ENCODE measurements around the gene C1QTNF5.

C1QTNF5 gene

GRCh38 chr11:119357074-119357473, 16.4 kb upstream of the C1QTNF5 start:
- no peak for TF ChIP-seq FOXA1 (IDR thresholded peaks at IDR 0.05)
- TF ChIP-seq SUZ12 (IDR thresholded peaks at IDR 0.05) = no peak
- no peak for TF ChIP-seq FOXM1 (IDR thresholded peaks at IDR 0.05; ENCODE audit: borderline replicate concordance)
- TF ChIP-seq ARNT (IDR thresholded peaks at IDR 0.05) = no peak
- no peak for TF ChIP-seq LEF1 (IDR thresholded peaks at IDR 0.05; ENCODE audit: borderline replicate concordance)
- TF ChIP-seq FOXK2 (IDR thresholded peaks at IDR 0.05) = no peak
- no peak for TF ChIP-seq HDGF (IDR thresholded peaks at IDR 0.05; ENCODE audit: borderline replicate concordance)
- no peak for TF ChIP-seq NFRKB (IDR thresholded peaks at IDR 0.05)
- no peak for TF ChIP-seq CTBP1 (IDR thresholded peaks at IDR 0.05; ENCODE audit: borderline replicate concordance)
- no peak for TF ChIP-seq ELF4 (IDR thresholded peaks at IDR 0.05)
- TF ChIP-seq PKNOX1 (IDR thresholded peaks at IDR 0.05) = no peak
- no peak for TF ChIP-seq ZNF384 (IDR thresholded peaks at IDR 0.05)
- CTCF ChIA-PET = interaction anchor here (0.6 kb wide), 1 partner anchor 142 kb away, joined by 3 read pairs; no protein-coding TSS in a partner anchor
- POLR2A ChIA-PET = no interaction called here
- no peak for DNase-seq (ENCODE audit: extremely low spot score)

GRCh38 chr11:119356349-119357031, 15.8 kb upstream of the C1QTNF5 start:
- no peak for DNase-seq (ENCODE audit: extremely low spot score)
- ChIA-PET CTCF (interaction anchor here (0.6 to 1.8 kb wide), 8 partner anchors 8 to 147 kb away, joined by 3 to 8 read pairs (median 4); no protein-coding TSS in a partner anchor), POLR2A (no interaction called here)
- TF ChIP-seq PKNOX1 (IDR thresholded peaks at IDR 0.05) (no peak), BHLHE40 (IDR thresholded peaks at IDR 0.05; ENCODE audit: borderline replicate concordance) (no peak), TARDBP (IDR thresholded peaks at IDR 0.05) (no peak), SUZ12 (IDR thresholded peaks at IDR 0.05) (no peak), ARNT (IDR thresholded peaks at IDR 0.05) (no peak), FOXK2 (IDR thresholded peaks at IDR 0.05) (no peak), HDGF (IDR thresholded peaks at IDR 0.05; ENCODE audit: borderline replicate concordance) (no peak), L3MBTL2 (conservative IDR thresholded peaks at IDR 0.05) (no peak), ZNF384 (IDR thresholded peaks at IDR 0.05) (no peak), CTBP1 (IDR thresholded peaks at IDR 0.05; ENCODE audit: borderline replicate concordance) (no peak), SP1 (IDR thresholded peaks at IDR 0.05) (no peak), NFRKB (IDR thresholded peaks at IDR 0.05) (no peak), FOXM1 (IDR thresholded peaks at IDR 0.05; ENCODE audit: borderline replicate concordance) (no peak)

GRCh38 chr11:119355091-119355843, 14.6 kb upstream of the C1QTNF5 start:
- CTCF ChIA-PET = interaction anchor here (0.6 to 1.8 kb wide), 4 partner anchors 9 to 121 kb away, joined by 3 to 8 read pairs (median 4); no protein-coding TSS in a partner anchor
- no peak for TF ChIP-seq TARDBP (IDR thresholded peaks at IDR 0.05)
- no peak for TF ChIP-seq L3MBTL2 (conservative IDR thresholded peaks at IDR 0.05)
- TF ChIP-seq SUZ12 (IDR thresholded peaks at IDR 0.05) = no peak
- no peak for TF ChIP-seq SP1 (IDR thresholded peaks at IDR 0.05)
- POLR2A ChIA-PET = no interaction called here
- DNase-seq (ENCODE audit: extremely low spot score) = no peak

- POLR2A ChIA-PET = no interaction called here
- CTCF ChIA-PET = interaction anchor here (1.5 to 1.7 kb wide), 2 partner anchors 13 to 15 kb away, joined by 5 read pairs; no protein-coding TSS in a partner anchor
- DNase-seq (ENCODE audit: extremely low spot score) = no peak
- TF ChIP-seq PKNOX1 (IDR thresholded peaks at IDR 0.05) = no peak
- TF ChIP-seq NFRKB (IDR thresholded peaks at IDR 0.05) = no peak
- TF ChIP-seq ARNT (IDR thresholded peaks at IDR 0.05) = no peak
- TF ChIP-seq FOXA1 (IDR thresholded peaks at IDR 0.05) = no peak
- no peak for TF ChIP-seq BHLHE40 (IDR thresholded peaks at IDR 0.05; ENCODE audit: borderline replicate concordance)
- no peak for TF ChIP-seq L3MBTL2 (conservative IDR thresholded peaks at IDR 0.05)
- TF ChIP-seq FOXK2 (IDR thresholded peaks at IDR 0.05) = no peak
- no peak for TF ChIP-seq ELF4 (IDR thresholded peaks at IDR 0.05)
- no peak for TF ChIP-seq SP1 (IDR thresholded peaks at IDR 0.05)
- no peak for TF ChIP-seq ZNF384 (IDR thresholded peaks at IDR 0.05)
- no peak for TF ChIP-seq CTBP1 (IDR thresholded peaks at IDR 0.05; ENCODE audit: borderline replicate concordance)
- TF ChIP-seq LEF1 (IDR thresholded peaks at IDR 0.05; ENCODE audit: borderline replicate concordance) = no peak
These were observed 12.2 kb upstream of the C1QTNF5 start for GRCh38 chr11:119352857-119353260.

GRCh38 chr11:119351232-119351631, 10.5 kb upstream of the C1QTNF5 start:
- POLR2A ChIA-PET = interaction anchor here (1.3 kb wide), 1 partner anchor 14 kb away, joined by 3 read pairs; no protein-coding TSS in a partner anchor
- TF ChIP-seq ARNT (IDR thresholded peaks at IDR 0.05) (no peak), ZNF384 (IDR thresholded peaks at IDR 0.05) (no peak), TARDBP (IDR thresholded peaks at IDR 0.05) (no peak), FOXA1 (IDR thresholded peaks at IDR 0.05) (no peak), LEF1 (IDR thresholded peaks at IDR 0.05; ENCODE audit: borderline replicate concordance) (no peak), BHLHE40 (IDR thresholded peaks at IDR 0.05; ENCODE audit: borderline replicate concordance) (no peak), CTBP1 (IDR thresholded peaks at IDR 0.05; ENCODE audit: borderline replicate concordance) (no peak), NFRKB (IDR thresholded peaks at IDR 0.05) (no peak), L3MBTL2 (conservative IDR thresholded peaks at IDR 0.05) (no peak), SP1 (IDR thresholded peaks at IDR 0.05) (no peak), SUZ12 (IDR thresholded peaks at IDR 0.05) (no peak), ELF4 (IDR thresholded peaks at IDR 0.05) (no peak), HDGF (IDR thresholded peaks at IDR 0.05; ENCODE audit: borderline replicate concordance) (no peak), PKNOX1 (IDR thresholded peaks at IDR 0.05) (no peak), FOXK2 (IDR thresholded peaks at IDR 0.05) (no peak), FOXM1 (IDR thresholded peaks at IDR 0.05; ENCODE audit: borderline replicate concordance) (no peak)
- CTCF ChIA-PET = interaction anchor here (0.6 to 1.0 kb wide), 2 partner anchors 11 to 27 kb away, joined by 3 to 4 read pairs; no protein-coding TSS in a partner anchor
- DNase-seq (ENCODE audit: extremely low spot score) = no peak

Measured in HEK293T (cell line).